Esophagus muscularis mucosa (tissue), 4 donors: ENCODE measurements around the gene STAMBPL1. TPM values are rescaled to one million over a fixed set of nuclear protein-coding genes. Genes with fewer than 3 reads are reported as not detected.

Source experiments
- DNase-seq: peaks from one replicate; pipeline ENCODE4 v3.0.0-alpha.2; 2017; ENCODE audit errors: extremely low spot score
- H3K27ac ChIP-seq, 4 donors: fragments of 200-600 bp; sonication (generic); replicated peaks in 1 of 4; 1 replicate in 3 of 4; 2 replicates in 1 of 4; pipeline ENCODE4 v1.5.1; 2016 to 2019; ENCODE audit warnings: mild to moderate bottlenecking in 1 of 4
- H3K27me3 ChIP-seq, 4 donors: fragments of 200-600 bp; sonication (generic); one replicate each; pipeline versions ENCODE4 v1.5.1 to v1.6.0; 2016 to 2019
- H3K36me3 ChIP-seq, 4 donors: fragments of 200-600 bp; sonication (generic); one replicate each; pipeline ENCODE4 v1.5.1; 2016 to 2019
- H3K4me1 ChIP-seq, 4 donors: fragments of 200-600 bp; sonication (generic); one replicate each; pipeline ENCODE4 v1.5.1; 2016 to 2019
- H3K4me3 ChIP-seq, 4 donors: fragments of 200-600 bp; sonication (generic); 1 replicate in 2 of 4; 2 replicates in 2 of 4; pipeline ENCODE4 v1.5.1; 2016 to 2019; ENCODE audit warnings: mild to moderate bottlenecking in 4 of 4, moderate library complexity in 1 of 4
- H3K9me3 ChIP-seq, 4 donors: fragments of 200-600 bp; sonication (generic); 1 replicate in 3 of 4; 2 replicates in 1 of 4; pipeline ENCODE4 v1.5.1; 2016 to 2019
- CTCF ChIP-seq, 3 experiments: fragments of 200-600 bp in 2 of 3; fragments of 450-650 bp in 1 of 3; sonication (generic) in 2 of 3; IDR thresholded peaks; one replicate each; pipeline ENCODE4 v1.5.1; 2017 to 2019; ENCODE audit warnings: antibody characterized with exemption in 3 of 3, mild to moderate bottlenecking in 2 of 3, moderate library complexity in 1 of 3
- EP300 ChIP-seq: sonication (generic); formaldehyde crosslinking; IDR thresholded peaks from one replicate; pipeline ENCODE4 v1.6.1; 2017; ENCODE audit warnings: antibody characterized with exemption
- POLR2A ChIP-seq: fragments of 450-650 bp; IDR thresholded peaks from one replicate; pipeline ENCODE4 v1.6.1; 2017; ENCODE audit warnings: antibody characterized with exemption, moderate library complexity, mild to moderate bottlenecking, low read depth
- POLR2AphosphoS5 ChIP-seq, 2 donors: sonication (generic); formaldehyde crosslinking; IDR thresholded peaks; one replicate each; pipeline ENCODE4 v1.6.1; 2017; ENCODE audit warnings: antibody characterized with exemption in 2 of 2
- WGBS: methylation state at CpG from one replicate; pipeline ENCODE4 v1.1.5; 2018; 5-methylcytosine and 5-hydroxymethylcytosine counted together
- intact Hi-C: fragments of 100-400 bp; cut with DNase I; formaldehyde crosslinking; loops from one replicate; pipeline ENCODE4 v1.15.1; 2023
- total RNA-seq, 4 donors: library from RNA; depleted of rRNA; stranded (reverse); fragments of >200 nt; gene quantifications; one replicate each; pipeline versions ENCODE4 v1.1.0 to v1.2.1, GENCODE V29; 2016

STAMBPL1 gene
- total RNA-seq, 4 donors from 2014 or later = 8.6 to 27.4 (median 14.7) TPM

GRCh38 chr10:88920198-88920597 lies 40.2 kb downstream of the STAMBPL1 start:
- no peak for DNase-seq
- H3K27me3 ChIP-seq = no peaks in the 10 kb centered on the region
- H3K36me3 ChIP-seq = no peaks in the 10 kb centered on the region
- intact Hi-C loops = no loop called here
- 29% methylated on average over 2 of the region's 2 CpGs for WGBS
- no peak overlapping the region for H3K4me3 ChIP-seq
- no peaks in the 10 kb centered on the region for H3K9me3 ChIP-seq
- TF ChIP-seq POLR2AphosphoS5 (IDR thresholded peaks at IDR 0.05) (no peak), CTCF (IDR thresholded peaks at IDR 0.05) (no peak), EP300 (no peak), POLR2A (no peak)
- peak overlapping the region in 1 of 4 donors; percentile 51 for H3K27ac ChIP-seq
- H3K4me1 ChIP-seq = peaks cover 0 to 29% (median 27%) of the 10 kb centered on the region in 4 donors

GRCh38 chr10:88920986-88921593 lies 41.0 kb downstream of the STAMBPL1 start:
- no peaks in the 10 kb centered on the region for H3K27me3 ChIP-seq
- H3K4me1 ChIP-seq = peaks cover 6 to 34% (median 33%) of the 10 kb centered on the region in 4 donors
- intact Hi-C loops = no loop called here
- H3K36me3 ChIP-seq = no peaks in the 10 kb centered on the region
- H3K9me3 ChIP-seq = no peaks in the 10 kb centered on the region
- peak overlapping the region; percentile 16 to 51 (median 34) for H3K27ac ChIP-seq
- no peak for TF ChIP-seq POLR2AphosphoS5 (IDR thresholded peaks at IDR 0.05)
- TF ChIP-seq POLR2A = no peak
- WGBS = 54% methylated on average over 3 of the region's 3 CpGs
- no peak overlapping the region for H3K4me3 ChIP-seq
- no peak for DNase-seq

- Histone ChIP-seq H3K9me3 (no peaks in the 10 kb centered on the region), H3K4me3 (no peak overlapping the region), H3K36me3 (no peaks in the 10 kb centered on the region), H3K27ac (no peak overlapping the region), H3K27me3 (no peaks in the 10 kb centered on the region), H3K4me1 (peaks cover 10 to 44% (median 42%) of the 10 kb centered on the region in 4 donors)
- DNase-seq = no peak
- 82% methylated on average over 2 of the region's 2 CpGs for WGBS
- no peak for TF ChIP-seq POLR2A
- no peak for TF ChIP-seq POLR2AphosphoS5 (IDR thresholded peaks at IDR 0.05)
- no peak for TF ChIP-seq CTCF (IDR thresholded peaks at IDR 0.05)
- no peak for TF ChIP-seq EP300
- intact Hi-C loops = no loop called here
These were observed 42.0 kb downstream of the STAMBPL1 start for GRCh38 chr10:88922041-88922440.

GRCh38 chr10:88923520-88923919 lies 43.5 kb downstream of the STAMBPL1 start:
- no peak overlapping the region for H3K4me3 ChIP-seq
- H3K27ac ChIP-seq = no peak overlapping the region
- H3K9me3 ChIP-seq = no peaks in the 10 kb centered on the region
- H3K4me1 ChIP-seq = peaks cover 15 to 52% (median 50%) of the 10 kb centered on the region in 4 donors
- intact Hi-C loops = no loop called here
- H3K36me3 ChIP-seq = no peaks in the 10 kb centered on the region
- no peak for TF ChIP-seq CTCF (IDR thresholded peaks at IDR 0.05)
- TF ChIP-seq POLR2A = no peak
- TF ChIP-seq EP300 = no peak
- no peak for TF ChIP-seq POLR2AphosphoS5 (IDR thresholded peaks at IDR 0.05)
- no peak for DNase-seq
- H3K27me3 ChIP-seq = no peaks in the 10 kb centered on the region

GRCh38 chr10:88926566-88927415 lies 46.7 kb downstream of the STAMBPL1 start:
- Histone ChIP-seq H3K27ac (peak overlapping the region; percentile 61 to 74 (median 64)), H3K9me3 (no peaks in the 10 kb centered on the region), H3K4me3 (peak overlapping the region in 2 of 4 donors; percentile 14 to 24), H3K36me3 (no peaks in the 10 kb centered on the region), H3K27me3 (no peaks in the 10 kb centered on the region), H3K4me1 (peaks cover 15 to 35% (median 31%) of the 10 kb centered on the region in 4 donors)
- TF ChIP-seq POLR2AphosphoS5 (IDR thresholded peaks at IDR 0.05) = peak; percentile 36 to 78
- no peak for TF ChIP-seq EP300
- 25% methylated on average over 6 of the region's 6 CpGs for WGBS
- intact Hi-C loops = no loop called here
- DNase-seq = no peak
